SK-MEL-5 (cell line): ENCODE data around the gene ST6GALNAC6. TPM values are rescaled to one million over a fixed set of nuclear protein-coding genes. Genes with fewer than 3 reads are reported as not detected.
"Not testable (repeated sequence)": the region's sequence is repeated elsewhere in the genome, so short reads cannot be mapped to it uniquely, and the experiment has no call there.

ENCODE experiments used
- DNase-seq: peaks from one replicate; pipeline ENCODE4 v3.0.0-alpha.2; 2016; ENCODE audit warnings: low read depth, low spot score
- in situ Hi-C: cut with HindIII; loops from 2 replicates; pipeline ENCODE4 v1.10.0; 2016; ENCODE audit warnings: low sequenced_read_pairs, high pct_unique_total_duplicates, low pct_unique_long_range_greater_than_20kb
- total RNA-seq: library from RNA; depleted of rRNA; stranded (reverse); fragments of >200 nt; shearing (Covaris generic); gene quantifications from 2 replicates; pipeline ENCODE4 v1.2.3, GENCODE V29; 2014

The ST6GALNAC6 gene
- total RNA-seq, 1 experiment from 2014 or later: 10.1 TPM

- DNase-seq: peak; percentile 52
- in situ Hi-C loops: no loop called here
Observed at GRCh38 chr9:127854184-127854806, 45.1 kb downstream of the ST6GALNAC6 start, which contains the start of gene ENG. ENG (minus strand) TSS chr9:127854658; CDS start chr9:127854355, 303 bp downstream.

- peak; percentile 23 for DNase-seq
- in situ Hi-C loops: no loop called here
Observed at GRCh38 chr9:127853312-127854183, 45.9 kb downstream of the ST6GALNAC6 start.

GRCh38 chr9:127852829-127853228 lies 46.6 kb downstream of the ST6GALNAC6 start:
- no peak for DNase-seq
- in situ Hi-C loops: no loop called here

- no peak for DNase-seq
- in situ Hi-C loops: no loop called here
Observed at GRCh38 chr9:127850286-127850830, 49.0 kb downstream of the ST6GALNAC6 start.

- in situ Hi-C loops: no loop called here
Observed at GRCh38 chr9:127848756-127849504, 50.5 kb downstream of the ST6GALNAC6 start.

GRCh38 chr9:127847833-127848755 lies 51.3 kb downstream of the ST6GALNAC6 start:
- in situ Hi-C loops: no loop called here
- DNase-seq: no peak

More at GRCh38 chr9:127848756-127849504, 50.5 kb downstream of the ST6GALNAC6 start:
- no peak for DNase-seq

GRCh38 chr9:127847178-127847510 lies 52.3 kb downstream of the ST6GALNAC6 start:
- in situ Hi-C loops: no loop called here
- DNase-seq: no peak

GRCh38 chr9:127846443-127847177 lies 52.8 kb downstream of the ST6GALNAC6 start:
- no peak for DNase-seq
- in situ Hi-C loops: no loop called here

GRCh38 chr9:127845619-127846018 lies 53.8 kb downstream of the ST6GALNAC6 start:
- DNase-seq, in situ Hi-C loops: not testable (repeated sequence)

- no peak for DNase-seq
- in situ Hi-C loops: no loop called here
Observed at GRCh38 chr9:127844821-127845359, 54.5 kb downstream of the ST6GALNAC6 start.

GRCh38 chr9:127841087-127841835 lies 58.1 kb downstream of the ST6GALNAC6 start:
- in situ Hi-C loops: no loop called here
- DNase-seq: no peak

- no peak for DNase-seq
- in situ Hi-C loops: no loop called here
Observed at GRCh38 chr9:127838375-127839078, 60.9 kb downstream of the ST6GALNAC6 start.

GRCh38 chr9:127837346-127837745 lies 62.1 kb downstream of the ST6GALNAC6 start:
- in situ Hi-C loops: no loop called here

GRCh38 chr9:127836561-127836960 lies 62.8 kb downstream of the ST6GALNAC6 start:
- DNase-seq, in situ Hi-C loops: not testable (repeated sequence)

More at GRCh38 chr9:127837346-127837745, 62.1 kb downstream of the ST6GALNAC6 start:
- DNase-seq: no peak

- in situ Hi-C loops: no loop called here
- no peak for DNase-seq
Observed at GRCh38 chr9:127835991-127836516, 63.3 kb downstream of the ST6GALNAC6 start.
